NCI-H1930 (cell line): ENCODE measurements around the gene WDR49.
A peak's percentile ranks its signal among the peaks of the same experiment; 100 is the strongest.

ENCODE experiments used
- DNase-seq, 2 experiments: peaks; one replicate each; lab custom pipeline; 2025; lab: John Stamatoyannopoulos, UW

WDR49 gene

GRCh38 chr3:167653760-167654159 lies at the start of gene WDR49:
TSS of gene WDR49 (minus strand) at chr3:167653942. CDS start at chr3:167653425, 517 bp downstream.
- DNase-seq = no peak

GRCh38 chr3:167700926-167701325 lies 47.2 kb upstream of the WDR49 start:
- no peak for DNase-seq

- DNase-seq = no peak
Measured at GRCh38 chr3:167700046-167700445, 46.3 kb upstream of the WDR49 start.

GRCh38 chr3:167694121-167694520 lies 40.4 kb upstream of the WDR49 start:
- no peak for DNase-seq

GRCh38 chr3:167691366-167691765 lies 37.6 kb upstream of the WDR49 start:
- no peak for DNase-seq

- peak; percentile 6 to 39 for DNase-seq
Measured at GRCh38 chr3:167684388-167684993, 30.7 kb upstream of the WDR49 start.

- DNase-seq = no peak
Measured at GRCh38 chr3:167679526-167679925, 25.8 kb upstream of the WDR49 start.

- DNase-seq = no peak
Measured at GRCh38 chr3:167675848-167676247, 22.1 kb upstream of the WDR49 start.

- no peak for DNase-seq
Measured at GRCh38 chr3:167673221-167673620, 19.5 kb upstream of the WDR49 start.

GRCh38 chr3:167671878-167672427 lies 18.2 kb upstream of the WDR49 start:
- no peak for DNase-seq

GRCh38 chr3:167669699-167670098 lies 16.0 kb upstream of the WDR49 start:
- no peak for DNase-seq

GRCh38 chr3:167668651-167669050 lies 14.9 kb upstream of the WDR49 start:
- DNase-seq = no peak

GRCh38 chr3:167666563-167666962 lies 12.8 kb upstream of the WDR49 start:
- no peak for DNase-seq

- no peak for DNase-seq
Measured at GRCh38 chr3:167662919-167663400, 9.2 kb upstream of the WDR49 start.

- no peak for DNase-seq
Measured at GRCh38 chr3:167657684-167658225, 4.0 kb upstream of the WDR49 start.

GRCh38 chr3:167656821-167657220 lies 3.1 kb upstream of the WDR49 start:
- no peak for DNase-seq

- no peak for DNase-seq
Measured at GRCh38 chr3:167653155-167653554, 587 bp downstream of the WDR49 start.

- DNase-seq = no peak
Measured at GRCh38 chr3:167651826-167652225, 1.9 kb downstream of the WDR49 start.

GRCh38 chr3:167650459-167650858 lies 3.3 kb downstream of the WDR49 start:
- no peak for DNase-seq

- no peak for DNase-seq
Measured at GRCh38 chr3:167649746-167650145, 4.0 kb downstream of the WDR49 start.

GRCh38 chr3:167644611-167645010 lies 9.1 kb downstream of the WDR49 start:
- DNase-seq = no peak

GRCh38 chr3:167631471-167631870 lies 22.3 kb downstream of the WDR49 start:
- no peak for DNase-seq

- no peak for DNase-seq
Measured at GRCh38 chr3:167626490-167626889, 27.3 kb downstream of the WDR49 start.

GRCh38 chr3:167615030-167615429 lies 38.7 kb downstream of the WDR49 start:
- DNase-seq = no peak
